GM18520 (cell line): ENCODE results near the gene MKI67.

Experiments used
- ATAC-seq: cut with Tn5 transposase; IDR thresholded peaks from one replicate; pipeline ENCODE4 v1.9.1; 2021; ENCODE audit not compliant: unreplicated experiment

MKI67 gene

GRCh38 chr10:128084991-128085390 is 41.2 kb downstream of the MKI67 start:
- no peak for ATAC-seq

DNA sequence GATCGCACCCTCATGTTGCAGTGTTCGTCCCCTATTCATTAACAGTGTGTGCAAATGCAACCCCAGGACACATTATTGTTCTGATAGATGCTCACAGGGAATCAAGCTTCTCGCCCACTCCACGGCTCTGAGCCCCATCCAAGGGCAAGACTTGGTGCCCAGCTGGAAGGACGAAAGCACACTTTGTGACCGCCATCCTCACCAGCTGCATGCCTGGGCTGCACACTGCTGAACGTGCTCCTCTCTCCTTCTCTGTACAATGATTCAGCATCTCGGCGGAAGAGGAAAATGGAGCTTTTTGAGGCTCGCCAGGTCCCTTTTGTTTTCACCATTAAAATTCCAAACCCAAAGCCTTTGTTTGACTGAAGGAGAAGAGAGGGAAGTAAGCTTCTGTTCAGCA is 41.9 kb downstream of the MKI67 start:
- ATAC-seq = no peak

DNA sequence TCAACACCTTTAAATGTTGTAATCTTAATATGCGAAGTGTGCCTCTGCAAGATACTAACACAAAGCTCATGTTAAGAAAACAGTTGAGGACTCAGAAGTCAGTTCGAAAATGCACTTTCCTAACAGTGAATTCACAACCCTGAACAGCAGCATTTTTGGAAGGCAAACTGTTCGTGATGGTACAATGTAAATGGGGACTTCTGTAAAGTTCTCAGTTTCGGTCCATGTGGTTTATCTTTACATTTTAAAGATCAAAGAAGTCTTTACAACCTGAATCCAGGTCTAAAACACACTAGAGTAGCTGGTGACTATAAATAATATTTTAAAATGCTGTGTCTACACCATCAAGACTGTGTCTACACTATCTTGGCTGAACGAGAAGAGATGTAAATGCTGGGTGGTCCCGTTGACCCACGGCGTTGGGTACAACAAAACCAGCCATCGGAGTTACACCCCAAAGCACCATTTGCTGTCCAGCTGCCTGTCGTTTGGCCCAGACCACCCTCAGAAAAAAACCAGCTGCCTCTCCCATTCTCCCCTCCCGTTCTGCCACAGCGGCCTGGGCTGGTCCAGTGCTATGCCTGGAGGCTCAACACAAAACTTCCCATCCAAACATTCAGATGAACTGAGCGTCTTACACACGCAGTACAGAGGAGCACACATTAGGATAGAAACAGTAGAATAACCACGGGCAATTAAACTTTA is 42.9 kb downstream of the MKI67 start:
- no peak for ATAC-seq

- no peak for ATAC-seq
These were observed 44.5 kb downstream of the MKI67 start for GRCh38 chr10:128081720-128082119.

GRCh38 chr10:128081222-128081621 is 45.0 kb downstream of the MKI67 start:
- no peak for ATAC-seq

GRCh38 chr10:128080641-128081040 is 45.6 kb downstream of the MKI67 start:
- ATAC-seq = no peak

DNA sequence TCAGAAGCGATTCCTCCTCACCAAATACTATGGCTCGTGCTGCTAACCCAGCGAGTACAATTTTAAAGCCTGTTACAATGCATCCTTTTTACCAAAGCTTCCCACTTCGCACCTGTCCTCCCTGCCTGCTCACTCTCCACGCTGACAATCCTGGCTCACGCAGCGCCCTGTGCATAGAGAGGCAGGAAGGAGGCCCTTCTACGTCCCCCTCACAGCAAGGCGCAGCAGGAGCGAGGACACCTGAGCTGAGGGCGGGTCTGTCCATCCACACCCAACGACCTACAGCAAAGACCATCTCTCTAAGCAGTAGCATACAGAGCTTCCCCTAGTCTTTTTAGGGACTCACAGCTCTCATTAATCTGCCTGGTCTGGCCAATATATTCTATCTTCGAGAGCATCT is 46.0 kb downstream of the MKI67 start:
- ATAC-seq = no peak

GRCh38 chr10:128078136-128078969 is 47.9 kb downstream of the MKI67 start:
- no peak for ATAC-seq

DNA sequence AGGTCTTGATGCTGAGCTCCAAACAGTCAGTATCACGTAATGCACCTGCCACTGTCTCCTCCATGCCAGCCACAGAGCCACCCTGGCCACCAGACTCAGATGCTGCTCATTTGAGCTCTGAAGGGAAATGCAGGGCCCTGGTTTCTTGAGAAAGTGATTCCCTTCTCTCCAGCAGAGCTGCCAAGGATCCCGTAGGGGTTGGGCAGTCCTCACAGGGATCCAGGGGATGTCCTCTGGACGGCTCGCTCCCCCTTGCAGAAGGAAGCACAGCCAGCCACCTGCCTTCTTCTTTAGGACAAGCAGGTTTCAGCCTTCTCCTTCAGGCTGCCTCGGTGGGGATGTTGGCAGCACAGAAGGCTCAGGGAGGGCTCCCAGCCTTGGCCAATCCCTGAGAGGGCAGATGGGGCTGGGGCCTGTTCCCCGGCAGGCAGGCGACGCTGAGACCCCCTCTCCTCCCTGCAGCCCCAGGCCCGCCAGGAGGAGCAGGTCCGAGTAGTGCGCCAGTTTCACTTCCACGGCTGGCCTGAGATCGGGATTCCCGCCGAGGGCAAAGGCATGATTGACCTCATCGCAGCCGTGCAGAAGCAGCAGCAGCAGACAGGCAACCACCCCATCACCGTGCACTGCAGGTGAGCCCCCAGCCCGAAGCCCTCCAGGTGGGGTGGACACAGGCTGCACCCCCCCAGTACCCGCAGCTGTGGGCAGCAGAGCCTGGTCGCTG is 48.9 kb downstream of the MKI67 start:
- ATAC-seq = no peak

DNA sequence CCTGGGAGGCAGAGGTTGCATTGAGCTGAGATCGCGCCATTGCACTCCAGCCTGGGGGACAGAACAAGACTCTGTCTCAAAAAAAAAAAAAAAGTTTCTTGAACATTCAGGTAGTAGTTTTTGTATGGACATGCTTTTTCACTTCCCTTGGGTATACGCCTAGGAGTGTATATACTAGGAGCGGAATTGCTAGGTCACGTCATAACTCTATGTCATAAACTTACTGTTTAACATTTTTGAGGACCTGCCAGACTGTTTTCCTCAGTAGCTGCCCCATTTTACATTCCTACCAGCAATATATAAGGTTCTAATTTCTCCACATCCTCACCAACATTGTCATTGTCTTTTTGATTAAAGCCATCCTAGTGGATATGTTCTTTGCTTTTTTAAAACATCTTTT is 51.6 kb downstream of the MKI67 start:
- no peak for ATAC-seq

DNA sequence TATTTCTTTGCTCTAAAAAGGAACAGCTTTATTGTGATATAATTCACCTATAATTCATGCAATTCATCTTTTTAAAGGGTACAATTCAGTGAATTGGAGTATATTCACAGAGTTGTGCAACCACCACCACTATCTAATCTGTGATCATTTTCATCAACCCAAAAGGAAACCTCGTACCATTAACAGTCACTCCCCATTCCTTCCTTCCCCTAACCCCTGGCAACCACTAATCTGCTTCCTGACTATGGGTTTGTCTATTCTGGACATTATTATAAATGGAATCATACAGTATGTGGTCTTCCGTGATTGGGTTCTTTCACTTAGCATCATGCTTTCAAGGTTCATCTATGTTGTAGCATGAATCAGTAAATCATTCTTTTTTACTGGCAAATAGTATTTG is 52.3 kb downstream of the MKI67 start:
- no peak for ATAC-seq

DNA sequence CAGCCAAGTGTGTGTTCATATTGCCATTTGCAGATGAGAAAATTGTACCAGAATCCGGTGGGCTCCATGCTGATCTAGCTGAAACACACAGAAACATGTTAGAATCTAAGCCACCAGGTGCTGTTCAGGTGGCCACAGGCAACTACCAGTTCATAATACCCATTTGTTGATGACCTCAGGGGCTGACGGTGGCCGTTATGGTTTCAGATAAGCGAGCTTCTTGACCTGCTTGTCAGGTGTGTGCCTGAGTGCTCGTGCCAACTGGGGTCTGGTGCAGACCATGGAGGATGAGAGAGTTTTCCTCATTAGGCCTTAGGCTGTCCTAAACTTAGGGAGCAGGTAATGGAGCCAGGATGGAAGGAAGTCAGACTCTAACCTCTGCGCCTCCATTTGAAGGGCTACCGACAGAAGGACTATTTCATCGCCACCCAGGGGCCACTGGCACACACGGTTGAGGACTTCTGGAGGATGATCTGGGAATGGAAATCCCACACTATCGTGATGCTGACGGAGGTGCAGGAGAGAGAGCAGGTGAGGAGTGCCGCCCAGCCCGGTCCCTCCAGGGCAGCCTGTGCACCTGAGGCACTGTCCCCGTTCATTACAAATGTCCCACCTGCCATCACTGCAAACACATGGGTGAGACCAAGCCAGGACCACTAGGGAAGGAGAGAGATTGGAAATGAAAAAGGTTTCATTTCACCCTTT is 53.1 kb downstream of the MKI67 start:
- ATAC-seq = no peak

- ATAC-seq = no peak
These were observed 54.2 kb downstream of the MKI67 start for GRCh38 chr10:128072046-128072445.

- ATAC-seq = no peak
These were observed 54.8 kb downstream of the MKI67 start for GRCh38 chr10:128071417-128071782.

DNA sequence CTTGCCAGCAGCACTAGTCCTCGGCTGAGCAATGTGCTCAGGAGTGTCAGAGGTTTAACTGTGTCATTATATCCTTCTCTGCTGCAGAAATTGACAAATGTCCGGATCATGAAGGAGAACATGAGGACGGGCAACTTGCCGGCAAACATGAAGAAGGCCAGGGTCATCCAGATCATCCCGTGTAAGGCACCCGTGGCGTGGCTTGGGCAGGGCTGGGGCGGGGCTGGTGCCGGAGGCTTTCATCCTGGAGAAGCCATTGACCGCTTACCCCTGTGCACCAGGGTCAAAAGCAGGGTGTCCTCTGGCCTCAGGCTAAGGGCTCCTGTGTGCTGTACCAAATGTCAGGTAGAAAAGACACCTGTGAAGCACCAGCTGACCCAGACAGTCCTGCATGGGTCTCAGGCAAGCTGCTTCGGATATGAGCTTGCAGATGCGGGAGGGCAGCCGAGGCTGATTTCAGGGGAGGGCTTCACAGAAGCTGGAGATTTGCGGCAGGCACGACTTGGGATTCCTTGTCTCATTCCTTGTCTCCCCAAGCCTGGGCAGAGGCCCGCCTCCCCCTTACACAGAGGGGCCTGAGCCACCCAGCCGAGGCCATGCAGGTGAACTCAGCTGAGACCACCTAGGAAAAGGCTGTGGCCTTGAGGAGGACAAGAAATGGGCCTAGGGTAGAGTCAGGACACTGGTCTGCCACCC is 55.4 kb downstream of the MKI67 start:
- no peak for ATAC-seq

DNA sequence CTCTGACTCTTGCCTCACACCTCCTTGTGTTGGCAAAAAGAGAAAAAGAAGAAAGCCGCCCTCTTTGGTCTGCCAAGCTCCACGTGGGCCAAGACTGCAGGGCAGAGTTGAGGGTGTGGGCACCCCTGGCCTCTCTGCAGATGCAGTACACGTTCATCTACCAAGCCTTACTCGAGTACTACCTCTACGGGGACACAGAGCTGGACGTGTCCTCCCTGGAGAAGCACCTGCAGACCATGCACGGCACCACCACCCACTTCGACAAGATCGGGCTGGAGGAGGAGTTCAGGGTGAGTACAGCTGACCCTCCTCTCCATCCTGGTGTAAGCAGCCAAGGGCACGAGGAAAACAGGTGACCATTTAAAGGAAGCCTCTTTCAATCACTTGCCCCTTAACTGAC is 56.1 kb downstream of the MKI67 start:
- ATAC-seq = no peak

- ATAC-seq = no peak
These were observed 56.7 kb downstream of the MKI67 start for GRCh38 chr10:128069351-128070051.

- no peak for ATAC-seq
These were observed 57.6 kb downstream of the MKI67 start for GRCh38 chr10:128068398-128069285.
